A673 (cell line): ENCODE data around the gene NAV2.

Experiments used
- EZH2 ChIP-seq: fragments of 200-600 bp; sonication (generic); IDR thresholded peaks from 2 replicates; pipeline ENCODE4 v1.6.1; 2017; ENCODE audit warnings: borderline replicate concordance, low read depth, mild to moderate bottlenecking, mixed read lengths, antibody characterized with exemption, low read length; ENCODE audit not compliant: poor library complexity, severe bottlenecking
- TF ChIP-seq, protein P1 (sequence below): fragments of 300-800, 200-600 bp; sonication (generic); conservative IDR thresholded peaks from 2 replicates; pipeline ENCODE4 v1.5.1; 2017; ENCODE audit warnings: low read depth, mild to moderate bottlenecking, antibody characterized with exemption, low read length, moderate library complexity, mixed read lengths

DNA sequence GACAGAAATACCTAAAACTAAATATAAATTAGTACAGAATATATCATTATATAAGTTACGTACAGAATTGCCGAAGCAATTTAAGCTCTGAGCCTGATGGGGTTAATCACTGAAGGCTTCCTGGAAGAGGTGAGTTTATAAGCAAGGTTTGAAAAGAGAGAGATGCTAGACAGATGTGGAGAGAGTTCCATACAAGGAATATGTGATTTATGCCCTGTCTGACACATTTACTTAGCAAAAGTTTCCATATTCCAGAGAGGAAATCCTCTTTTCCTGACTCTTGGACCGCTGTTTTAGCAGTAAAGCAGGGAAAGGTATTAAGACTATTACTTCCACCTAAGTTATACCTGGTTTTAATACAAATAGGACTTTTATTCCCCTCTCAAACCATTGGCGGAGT is 382.6 kb downstream of the NAV2 start:
- TF ChIP-seq, protein P1, sequence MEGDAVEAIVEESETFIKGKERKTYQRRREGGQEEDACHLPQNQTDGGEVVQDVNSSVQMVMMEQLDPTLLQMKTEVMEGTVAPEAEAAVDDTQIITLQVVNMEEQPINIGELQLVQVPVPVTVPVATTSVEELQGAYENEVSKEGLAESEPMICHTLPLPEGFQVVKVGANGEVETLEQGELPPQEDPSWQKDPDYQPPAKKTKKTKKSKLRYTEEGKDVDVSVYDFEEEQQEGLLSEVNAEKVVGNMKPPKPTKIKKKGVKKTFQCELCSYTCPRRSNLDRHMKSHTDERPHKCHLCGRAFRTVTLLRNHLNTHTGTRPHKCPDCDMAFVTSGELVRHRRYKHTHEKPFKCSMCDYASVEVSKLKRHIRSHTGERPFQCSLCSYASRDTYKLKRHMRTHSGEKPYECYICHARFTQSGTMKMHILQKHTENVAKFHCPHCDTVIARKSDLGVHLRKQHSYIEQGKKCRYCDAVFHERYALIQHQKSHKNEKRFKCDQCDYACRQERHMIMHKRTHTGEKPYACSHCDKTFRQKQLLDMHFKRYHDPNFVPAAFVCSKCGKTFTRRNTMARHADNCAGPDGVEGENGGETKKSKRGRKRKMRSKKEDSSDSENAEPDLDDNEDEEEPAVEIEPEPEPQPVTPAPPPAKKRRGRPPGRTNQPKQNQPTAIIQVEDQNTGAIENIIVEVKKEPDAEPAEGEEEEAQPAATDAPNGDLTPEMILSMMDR, result no peak
- TF ChIP-seq EZH2, result no peak
